ENCODE measurements around the gene ODAD2.
A peak's percentile ranks its signal among the peaks of the same experiment; 100 is the strongest.

The ODAD2 gene

DNA sequence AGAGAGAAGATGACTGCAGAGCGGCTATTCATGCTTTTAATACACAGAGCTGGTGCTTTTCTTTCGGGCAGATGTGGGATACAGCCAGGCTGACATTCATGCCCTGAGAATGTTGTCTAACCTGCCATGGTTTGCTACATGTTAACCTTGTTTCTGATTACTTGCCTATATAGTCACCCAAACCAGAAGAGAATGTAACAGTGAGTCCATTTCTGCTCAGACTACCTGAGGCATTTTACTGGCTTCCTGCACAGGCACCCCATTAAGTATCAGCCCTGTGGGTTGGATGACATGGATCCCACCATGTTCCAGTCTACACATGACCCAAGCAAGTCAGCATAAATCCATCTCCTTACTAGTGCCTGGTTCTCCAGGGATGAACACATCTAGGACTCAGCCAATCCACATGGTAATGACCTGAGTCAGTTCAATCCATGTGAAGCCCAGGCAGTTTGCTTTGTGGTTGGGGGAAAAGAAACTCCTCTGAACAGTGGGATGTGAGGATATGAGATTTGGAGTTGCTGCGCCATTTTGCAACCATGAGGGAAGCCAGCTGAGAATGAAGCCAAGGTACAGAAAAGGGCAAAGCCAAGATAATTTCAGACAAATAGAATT, 197.6 kb downstream of the ODAD2 start:
- Histone ChIP-seq H3K4me3 (replicated peaks; ENCODE audit: low read depth, low read length) (no peak overlapping the region), H3K27me3 (replicated peaks; ENCODE audit: control insufficient read depth, insufficient read depth, low read length) (no peaks in the 10 kb centered on the region), H3K36me3 (ENCODE audit: control insufficient read depth, insufficient read depth, low read length) (no peaks in the 10 kb centered on the region)
- TF ChIP-seq, protein P1, sequence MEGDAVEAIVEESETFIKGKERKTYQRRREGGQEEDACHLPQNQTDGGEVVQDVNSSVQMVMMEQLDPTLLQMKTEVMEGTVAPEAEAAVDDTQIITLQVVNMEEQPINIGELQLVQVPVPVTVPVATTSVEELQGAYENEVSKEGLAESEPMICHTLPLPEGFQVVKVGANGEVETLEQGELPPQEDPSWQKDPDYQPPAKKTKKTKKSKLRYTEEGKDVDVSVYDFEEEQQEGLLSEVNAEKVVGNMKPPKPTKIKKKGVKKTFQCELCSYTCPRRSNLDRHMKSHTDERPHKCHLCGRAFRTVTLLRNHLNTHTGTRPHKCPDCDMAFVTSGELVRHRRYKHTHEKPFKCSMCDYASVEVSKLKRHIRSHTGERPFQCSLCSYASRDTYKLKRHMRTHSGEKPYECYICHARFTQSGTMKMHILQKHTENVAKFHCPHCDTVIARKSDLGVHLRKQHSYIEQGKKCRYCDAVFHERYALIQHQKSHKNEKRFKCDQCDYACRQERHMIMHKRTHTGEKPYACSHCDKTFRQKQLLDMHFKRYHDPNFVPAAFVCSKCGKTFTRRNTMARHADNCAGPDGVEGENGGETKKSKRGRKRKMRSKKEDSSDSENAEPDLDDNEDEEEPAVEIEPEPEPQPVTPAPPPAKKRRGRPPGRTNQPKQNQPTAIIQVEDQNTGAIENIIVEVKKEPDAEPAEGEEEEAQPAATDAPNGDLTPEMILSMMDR (IDR thresholded peaks at IDR 0.05; ENCODE audit: insufficient read depth, low read length, poor library complexity, severe bottlenecking) = no peak
- no peak for DNase-seq (ENCODE audit: extremely low read depth, insufficient read length)

DNA sequence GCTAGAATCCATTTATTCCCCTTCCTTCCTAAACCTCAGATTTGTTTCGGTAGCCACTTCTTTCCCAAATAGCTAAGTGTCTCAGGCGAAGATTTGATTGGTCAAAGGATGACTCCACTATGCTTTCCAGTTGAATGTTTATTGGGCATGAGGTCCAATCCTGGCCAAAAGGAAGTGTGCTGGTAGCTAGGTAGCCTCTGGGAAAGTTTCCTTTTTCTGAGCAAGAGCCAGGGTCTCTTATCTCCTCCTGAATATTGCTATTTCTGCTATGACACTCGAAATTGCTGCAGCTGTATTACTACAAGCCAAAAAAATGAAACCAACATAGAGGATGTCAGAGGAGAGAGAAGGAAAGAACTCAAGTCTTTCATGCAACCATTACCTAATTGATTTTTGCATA, 199.8 kb downstream of the ODAD2 start:
- no peaks in the 10 kb centered on the region for H3K27me3 ChIP-seq (replicated peaks; ENCODE audit: control insufficient read depth, insufficient read depth, low read length)
- no peak for DNase-seq (ENCODE audit: extremely low read depth, insufficient read length)
- H3K36me3 ChIP-seq (ENCODE audit: control insufficient read depth, insufficient read depth, low read length) = no peaks in the 10 kb centered on the region
- TF ChIP-seq, protein P1 (IDR thresholded peaks at IDR 0.05; ENCODE audit: insufficient read depth, low read length, poor library complexity, severe bottlenecking) = no peak
- no peak overlapping the region for H3K4me3 ChIP-seq (replicated peaks; ENCODE audit: low read depth, low read length)

DNA sequence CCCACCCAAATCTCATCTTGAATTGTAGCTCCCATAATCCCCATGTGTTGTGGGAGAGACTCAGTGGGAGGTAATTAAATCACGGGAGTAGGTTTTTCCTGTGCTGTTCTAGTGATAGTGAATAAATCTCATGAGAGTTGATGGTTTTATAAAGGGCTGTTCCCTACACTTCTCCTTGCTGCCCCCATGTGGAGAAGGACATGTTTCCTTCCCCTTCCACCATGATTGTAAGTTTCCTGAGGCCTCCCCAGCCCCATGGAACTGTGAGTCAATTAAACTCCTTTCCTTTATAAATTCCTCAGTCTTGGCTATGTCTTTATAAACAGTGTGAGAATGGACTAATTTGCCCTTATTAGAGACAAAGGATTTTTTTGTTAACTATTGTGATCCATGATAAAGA, 204.7 kb downstream of the ODAD2 start:
- Histone ChIP-seq H3K27me3 (replicated peaks; ENCODE audit: control insufficient read depth, insufficient read depth, low read length) (no peaks in the 10 kb centered on the region), H3K36me3 (ENCODE audit: control insufficient read depth, insufficient read depth, low read length) (no peaks in the 10 kb centered on the region), H3K4me3 (replicated peaks; ENCODE audit: low read depth, low read length) (no peak overlapping the region)
- DNase-seq (ENCODE audit: extremely low read depth, insufficient read length) = no peak
- TF ChIP-seq, protein P1 (IDR thresholded peaks at IDR 0.05; ENCODE audit: insufficient read depth, low read length, poor library complexity, severe bottlenecking) = peak; percentile 21

DNA sequence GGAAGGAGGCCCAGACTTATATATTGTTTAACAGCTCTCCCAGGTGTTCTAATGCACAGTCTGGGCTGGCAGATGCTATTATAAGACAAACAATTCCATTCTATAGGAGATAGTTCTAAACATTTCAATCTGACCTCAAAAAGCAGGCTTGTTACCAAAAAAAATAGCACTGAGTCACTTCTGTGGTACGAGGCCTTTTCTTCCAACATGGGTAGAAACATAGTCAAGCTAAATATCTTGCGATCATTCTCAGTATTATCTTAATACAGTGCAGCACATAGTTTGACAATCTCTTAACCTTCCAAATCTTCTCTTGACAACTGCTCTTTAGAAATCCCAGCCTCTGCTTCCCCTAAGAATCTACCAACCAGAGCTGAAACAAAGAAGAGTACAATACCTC, 206.7 kb downstream of the ODAD2 start:
- no peak for DNase-seq (ENCODE audit: extremely low read depth, insufficient read length)
- TF ChIP-seq, protein P1 (IDR thresholded peaks at IDR 0.05; ENCODE audit: insufficient read depth, low read length, poor library complexity, severe bottlenecking) = no peak
- H3K4me3 ChIP-seq (replicated peaks; ENCODE audit: low read depth, low read length) = no peak overlapping the region
- H3K27me3 ChIP-seq (replicated peaks; ENCODE audit: control insufficient read depth, insufficient read depth, low read length) = no peaks in the 10 kb centered on the region
- H3K36me3 ChIP-seq (ENCODE audit: control insufficient read depth, insufficient read depth, low read length) = no peaks in the 10 kb centered on the region

DNA sequence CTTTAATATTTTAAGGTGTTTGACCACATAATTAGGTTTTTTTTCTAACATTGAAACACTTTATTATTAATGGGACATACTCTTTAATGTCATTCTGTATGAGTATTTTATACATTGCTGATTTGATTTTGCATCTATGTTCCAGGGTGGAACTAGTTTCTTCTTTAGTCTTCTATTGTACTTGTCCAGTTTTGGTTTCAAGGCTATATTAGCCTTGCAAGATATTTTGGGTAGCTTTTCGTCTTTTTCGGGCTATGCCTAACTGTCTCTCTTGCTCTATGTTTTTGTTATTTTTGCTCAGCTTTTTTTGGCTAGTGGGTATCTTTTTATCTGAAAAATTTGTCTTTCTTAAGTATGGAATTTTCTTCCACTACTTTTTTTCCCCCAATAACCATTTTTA, 214.6 kb downstream of the ODAD2 start:
- no peak for DNase-seq (ENCODE audit: extremely low read depth, insufficient read length)
- H3K4me3 ChIP-seq (replicated peaks; ENCODE audit: low read depth, low read length) = no peak overlapping the region
- no peaks in the 10 kb centered on the region for H3K36me3 ChIP-seq (ENCODE audit: control insufficient read depth, insufficient read depth, low read length)
- TF ChIP-seq, protein P1 (IDR thresholded peaks at IDR 0.05; ENCODE audit: insufficient read depth, low read length, poor library complexity, severe bottlenecking) = no peak
- H3K27me3 ChIP-seq (replicated peaks; ENCODE audit: control insufficient read depth, insufficient read depth, low read length) = no peaks in the 10 kb centered on the region

DNA sequence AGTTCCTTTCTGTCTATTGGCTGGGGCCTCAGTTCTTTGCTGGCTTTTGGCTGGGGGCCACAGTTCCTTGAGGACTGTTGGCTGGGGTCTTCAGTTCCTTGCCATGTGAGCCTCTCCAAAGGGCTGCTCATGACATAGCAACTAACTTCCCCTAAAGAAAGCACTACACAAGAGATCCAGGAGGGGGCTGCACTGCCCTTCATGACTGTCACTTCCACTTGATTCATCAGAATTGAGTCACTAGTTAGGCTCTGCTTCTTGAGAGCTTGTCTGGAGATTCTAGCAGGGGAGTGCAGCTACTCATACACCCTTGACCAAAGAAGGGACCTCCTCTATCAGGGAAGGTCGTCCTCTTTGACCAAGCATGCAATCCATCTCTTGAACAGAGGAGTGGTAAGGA, 215.2 kb downstream of the ODAD2 start:
- Histone ChIP-seq H3K4me3 (replicated peaks; ENCODE audit: low read depth, low read length) (no peak overlapping the region), H3K27me3 (replicated peaks; ENCODE audit: control insufficient read depth, insufficient read depth, low read length) (no peaks in the 10 kb centered on the region), H3K36me3 (ENCODE audit: control insufficient read depth, insufficient read depth, low read length) (no peaks in the 10 kb centered on the region)
- TF ChIP-seq, protein P1 (IDR thresholded peaks at IDR 0.05; ENCODE audit: insufficient read depth, low read length, poor library complexity, severe bottlenecking) = peak; percentile 11
- DNase-seq (ENCODE audit: extremely low read depth, insufficient read length) = no peak

Measured in GM06990 (cell line).